Hepatocyte (in vitro differentiated cells): ENCODE data around the gene EIF3B. TPM values are rescaled to one million over a fixed set of nuclear protein-coding genes. Genes with fewer than 3 reads are reported as not detected.

Experiments
- DNase-seq: peaks from one replicate; pipeline ENCODE4 v3.0.0-alpha.2; 2016; ENCODE audit warnings: low spot score
- H2AFZ ChIP-seq: fragments of 200-600 bp; sonication (generic); 2 replicates; pipeline ENCODE4 v1.6.0; 2016; ENCODE audit warnings: antibody characterized with exemption, mild to moderate bottlenecking
- H3K27ac ChIP-seq: fragments of 200-600 bp; sonication (generic); 2 replicates; pipeline ENCODE4 v1.5.1; 2016; ENCODE audit warnings: mild to moderate bottlenecking
- H3K27me3 ChIP-seq: fragments of 200-600 bp; sonication (generic); 2 replicates; pipeline ENCODE4 v1.6.1; 2016
- H3K36me3 ChIP-seq: fragments of 200-600 bp; sonication (generic); replicated peaks from 2 replicates; pipeline ENCODE4 v1.5.1; 2016; ENCODE audit warnings: low read depth; ENCODE audit not compliant: insufficient read depth
- H3K4me1 ChIP-seq: fragments of 200-600 bp; sonication (generic); 2 replicates; pipeline ENCODE4 v1.5.1; 2016; ENCODE audit warnings: mild to moderate bottlenecking, moderate library complexity; ENCODE audit not compliant: insufficient read depth
- H3K4me2 ChIP-seq: fragments of 200-600 bp; sonication (generic); 2 replicates; pipeline ENCODE4 v1.6.0; 2016
- H3K4me3 ChIP-seq: fragments of 200-600 bp; sonication (generic); 2 replicates; pipeline ENCODE4 v1.5.1; 2016; ENCODE audit warnings: mild to moderate bottlenecking
- H3K79me2 ChIP-seq: fragments of 200-600 bp; sonication (generic); 2 replicates; pipeline ENCODE4 v1.6.0; 2017; ENCODE audit warnings: mild to moderate bottlenecking
- H3K9me2 ChIP-seq: fragments of 200-600 bp; sonication (generic); replicated peaks from 2 replicates; pipeline ENCODE4 v1.6.0; 2017; ENCODE audit warnings: mild to moderate bottlenecking; ENCODE audit not compliant: insufficient read depth
- H3K9me3 ChIP-seq: fragments of 200-600 bp; sonication (generic); 2 replicates; pipeline ENCODE4 v1.5.1; 2016; ENCODE audit warnings: low read depth, mild to moderate bottlenecking
- H4K20me1 ChIP-seq: fragments of 200-600 bp; sonication (generic); 2 replicates; pipeline ENCODE4 v1.6.0; 2016; ENCODE audit warnings: mild to moderate bottlenecking; ENCODE audit not compliant: insufficient read depth, poor library complexity, severe bottlenecking
- EZH2 ChIP-seq: fragments of 200-600 bp; sonication (generic); IDR thresholded peaks from 2 replicates; pipeline ENCODE4 v1.6.1; 2016; ENCODE audit warnings: antibody characterized with exemption, mild to moderate bottlenecking, borderline replicate concordance
- EZH2phosphoT487 ChIP-seq: fragments of 200-600 bp; sonication (generic); IDR thresholded peaks from one replicate; pipeline ENCODE4 v1.6.1; 2018; ENCODE audit warnings: antibody characterized with exemption, mild to moderate bottlenecking, low read depth, moderate library complexity; ENCODE audit not compliant: unreplicated experiment, severe bottlenecking
- WGBS: methylation state at CpG from one replicate; pipeline ENCODE4 v1.1.6; 2016; ENCODE audit warnings: low lambda C conversion rate; ENCODE audit errors: missing lambda C conversion rate; 5-methylcytosine and 5-hydroxymethylcytosine counted together
- polyA plus RNA-seq: library from polyadenylated mRNA; unstranded; fragments of >200 nt; fragmentation: Nextera tagmentation; extraction: Ambion mirVana; gene quantifications from 2 replicates; pipeline ENCODE4 v1.2.1, GENCODE V29; 2016
- total RNA-seq: library from RNA; depleted of rRNA; stranded (reverse); fragments of >200 nt; gene quantifications from 2 replicates; pipeline ENCODE4 v1.2.3, GENCODE V29; 2014
- TF ChIP-seq, protein P1 (sequence below): fragments of 200-600 bp; sonication (generic); IDR thresholded peaks from 2 replicates; pipeline ENCODE4 v1.5.1; 2016; ENCODE audit warnings: antibody characterized with exemption, mild to moderate bottlenecking; ENCODE audit not compliant: poor library complexity

The EIF3B gene
- total and polyA plus RNA-seq, 2 experiments from 2014 or later = 122 to 145 TPM

DNA sequence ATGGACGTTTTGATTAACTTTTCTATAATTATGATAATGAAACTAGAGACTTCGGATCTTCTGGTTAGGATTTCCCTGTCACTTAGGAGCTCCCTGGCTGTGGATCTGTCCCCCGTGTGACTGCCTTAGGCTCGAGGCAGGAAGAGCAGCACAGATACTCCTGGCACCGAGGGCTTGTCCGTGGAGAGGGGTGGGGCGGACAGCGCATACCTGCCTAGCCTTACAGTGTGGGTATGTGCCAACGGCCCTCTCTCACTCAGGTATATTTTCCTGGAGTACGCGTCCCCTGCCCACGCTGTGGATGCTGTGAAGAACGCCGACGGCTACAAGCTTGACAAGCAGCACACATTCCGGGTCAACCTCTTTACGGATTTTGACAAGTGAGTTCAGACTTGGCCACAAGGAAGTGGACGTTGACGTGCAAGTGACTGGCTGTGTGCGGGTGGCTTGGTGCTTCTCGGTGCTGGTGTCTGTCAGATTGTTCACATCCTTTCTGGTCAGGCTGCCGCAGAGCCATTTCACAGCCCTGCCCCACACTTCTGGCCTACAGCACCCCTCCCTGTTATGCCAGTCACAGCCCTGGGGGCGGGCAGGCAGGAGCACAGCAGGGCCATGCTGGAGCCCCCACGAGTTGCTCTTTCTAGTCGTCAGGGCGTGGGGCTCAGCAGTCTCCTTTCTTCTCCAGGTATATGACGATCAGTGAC is 7.9 kb downstream of the EIF3B start:
- Histone ChIP-seq H2AFZ (no peak overlapping the region), H3K27ac (no peak overlapping the region), H3K9me3 (no peaks in the 10 kb centered on the region), H4K20me1 (peaks cover 43% of the 10 kb centered on the region), H3K4me1 (no peaks in the 10 kb centered on the region), H3K4me3 (no peak overlapping the region), H3K36me3 (no peaks in the 10 kb centered on the region), H3K79me2 (peaks cover 62% of the 10 kb centered on the region), H3K9me2 (no peaks in the 10 kb centered on the region), H3K4me2 (no peak overlapping the region), H3K27me3 (no peaks in the 10 kb centered on the region)
- TF ChIP-seq EZH2phosphoT487 (no peak), EZH2 (no peak)
- TF ChIP-seq, protein P1, sequence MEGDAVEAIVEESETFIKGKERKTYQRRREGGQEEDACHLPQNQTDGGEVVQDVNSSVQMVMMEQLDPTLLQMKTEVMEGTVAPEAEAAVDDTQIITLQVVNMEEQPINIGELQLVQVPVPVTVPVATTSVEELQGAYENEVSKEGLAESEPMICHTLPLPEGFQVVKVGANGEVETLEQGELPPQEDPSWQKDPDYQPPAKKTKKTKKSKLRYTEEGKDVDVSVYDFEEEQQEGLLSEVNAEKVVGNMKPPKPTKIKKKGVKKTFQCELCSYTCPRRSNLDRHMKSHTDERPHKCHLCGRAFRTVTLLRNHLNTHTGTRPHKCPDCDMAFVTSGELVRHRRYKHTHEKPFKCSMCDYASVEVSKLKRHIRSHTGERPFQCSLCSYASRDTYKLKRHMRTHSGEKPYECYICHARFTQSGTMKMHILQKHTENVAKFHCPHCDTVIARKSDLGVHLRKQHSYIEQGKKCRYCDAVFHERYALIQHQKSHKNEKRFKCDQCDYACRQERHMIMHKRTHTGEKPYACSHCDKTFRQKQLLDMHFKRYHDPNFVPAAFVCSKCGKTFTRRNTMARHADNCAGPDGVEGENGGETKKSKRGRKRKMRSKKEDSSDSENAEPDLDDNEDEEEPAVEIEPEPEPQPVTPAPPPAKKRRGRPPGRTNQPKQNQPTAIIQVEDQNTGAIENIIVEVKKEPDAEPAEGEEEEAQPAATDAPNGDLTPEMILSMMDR = no peak
- DNase-seq = no peak
- whole genome bisulfite sequencing = 95% methylated on average over 27 of the region's 27 CpGs

DNA sequence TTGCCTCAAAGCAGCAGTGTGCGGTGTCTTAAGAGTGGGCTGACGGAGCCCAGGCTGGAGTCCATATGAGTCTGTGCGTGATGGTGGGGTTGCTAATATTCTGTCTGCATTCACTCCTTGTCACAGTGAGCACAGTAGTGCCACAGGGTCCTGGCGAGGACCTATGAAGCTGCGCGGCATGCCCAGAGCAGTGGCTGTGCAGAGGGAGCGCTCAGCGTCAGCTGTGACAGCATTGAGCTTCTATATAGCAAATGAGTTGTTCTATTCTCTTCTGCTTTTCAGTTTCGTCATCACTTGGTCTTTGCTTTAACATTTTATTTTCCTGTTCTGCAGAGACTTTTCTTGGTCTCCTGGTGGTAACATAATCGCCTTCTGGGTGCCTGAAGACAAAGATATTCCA is 14.5 kb downstream of the EIF3B start:
- Histone ChIP-seq H4K20me1 (no peaks in the 10 kb centered on the region), H3K4me2 (no peak overlapping the region), H3K79me2 (peaks cover 18% of the 10 kb centered on the region)

DNA sequence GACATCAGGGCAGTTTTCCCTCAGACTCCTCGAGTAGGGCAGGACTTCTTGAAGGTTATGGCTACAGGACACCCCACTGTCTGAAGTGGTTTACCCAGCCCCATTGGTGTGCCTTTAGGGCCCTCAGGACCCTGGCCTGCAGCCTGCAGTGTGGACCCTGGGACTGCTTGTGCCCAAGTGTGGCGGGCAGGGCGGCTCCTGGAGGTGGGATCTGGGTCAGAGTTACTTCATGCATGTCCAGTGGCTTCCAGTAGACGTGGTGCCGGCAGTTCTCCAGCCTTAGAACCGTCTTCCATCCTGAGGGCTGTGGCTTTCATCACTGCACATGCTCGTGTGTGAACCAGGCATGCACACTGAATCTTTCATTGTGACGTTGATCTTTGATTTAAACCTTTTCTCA is 16.7 kb downstream of the EIF3B start:
- no peak overlapping the region for H3K4me2 ChIP-seq
- no peak overlapping the region for H2AFZ ChIP-seq
- H3K4me3 ChIP-seq = no peak overlapping the region
- H3K9me2 ChIP-seq = no peaks in the 10 kb centered on the region
- WGBS = 94% methylated on average over 8 of the region's 8 CpGs
- no peaks in the 10 kb centered on the region for H3K9me3 ChIP-seq
- TF ChIP-seq, protein P1 = no peak
- TF ChIP-seq EZH2phosphoT487 (no peak), EZH2 (no peak)
- DNase-seq = no peak
- no peaks in the 10 kb centered on the region for H4K20me1 ChIP-seq
- H3K79me2 ChIP-seq = peaks cover 20% of the 10 kb centered on the region
- no peaks in the 10 kb centered on the region for H3K27me3 ChIP-seq
- no peaks in the 10 kb centered on the region for H3K4me1 ChIP-seq
- H3K36me3 ChIP-seq = no peaks in the 10 kb centered on the region
- H3K27ac ChIP-seq = no peak overlapping the region

More for the DNA sequence above, 14.5 kb downstream of the EIF3B start:
- H3K9me3 ChIP-seq = no peaks in the 10 kb centered on the region
- H3K36me3 ChIP-seq = no peaks in the 10 kb centered on the region
- no peak overlapping the region for H3K27ac ChIP-seq
- no peak overlapping the region for H2AFZ ChIP-seq
- no peak for DNase-seq
- no peaks in the 10 kb centered on the region for H3K9me2 ChIP-seq
- H3K4me1 ChIP-seq = no peaks in the 10 kb centered on the region
- 98% methylated on average over 10 of the region's 10 CpGs for WGBS
- no peak overlapping the region for H3K4me3 ChIP-seq
- TF ChIP-seq EZH2 (no peak), EZH2phosphoT487 (no peak)
- TF ChIP-seq, protein P1 = no peak
- H3K27me3 ChIP-seq = no peaks in the 10 kb centered on the region
